ENCODE results near the gene ZNF615. TPM values are rescaled to one million over a fixed set of nuclear protein-coding genes. Genes with fewer than 3 reads are reported as not detected.
"Not testable (repeated sequence)": the region's sequence is repeated elsewhere in the genome, so short reads cannot be mapped to it uniquely, and the experiment has no call there.

ZNF615 gene
- total and polyA plus RNA-seq, 3 donors from 2014 or later = 4.7 to 10.3 (median 8.8) TPM

GRCh38 chr19:51970718-51971117 is 37.3 kb downstream of the ZNF615 start:
- Histone ChIP-seq H3K4me1 (no peaks in the 10 kb centered on the region), H3K4me3 (no peak overlapping the region), H3K27ac (no peak overlapping the region), H3K36me3 (ENCODE audit: low read depth, missing control alignments) (peaks cover 3% of the 10 kb centered on the region), H3K27me3 (no peaks in the 10 kb centered on the region), H3K9me3 (no peaks in the 10 kb centered on the region)
- TF ChIP-seq, protein P1, sequence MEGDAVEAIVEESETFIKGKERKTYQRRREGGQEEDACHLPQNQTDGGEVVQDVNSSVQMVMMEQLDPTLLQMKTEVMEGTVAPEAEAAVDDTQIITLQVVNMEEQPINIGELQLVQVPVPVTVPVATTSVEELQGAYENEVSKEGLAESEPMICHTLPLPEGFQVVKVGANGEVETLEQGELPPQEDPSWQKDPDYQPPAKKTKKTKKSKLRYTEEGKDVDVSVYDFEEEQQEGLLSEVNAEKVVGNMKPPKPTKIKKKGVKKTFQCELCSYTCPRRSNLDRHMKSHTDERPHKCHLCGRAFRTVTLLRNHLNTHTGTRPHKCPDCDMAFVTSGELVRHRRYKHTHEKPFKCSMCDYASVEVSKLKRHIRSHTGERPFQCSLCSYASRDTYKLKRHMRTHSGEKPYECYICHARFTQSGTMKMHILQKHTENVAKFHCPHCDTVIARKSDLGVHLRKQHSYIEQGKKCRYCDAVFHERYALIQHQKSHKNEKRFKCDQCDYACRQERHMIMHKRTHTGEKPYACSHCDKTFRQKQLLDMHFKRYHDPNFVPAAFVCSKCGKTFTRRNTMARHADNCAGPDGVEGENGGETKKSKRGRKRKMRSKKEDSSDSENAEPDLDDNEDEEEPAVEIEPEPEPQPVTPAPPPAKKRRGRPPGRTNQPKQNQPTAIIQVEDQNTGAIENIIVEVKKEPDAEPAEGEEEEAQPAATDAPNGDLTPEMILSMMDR (IDR thresholded peaks at IDR 0.05) = no peak
- TF ChIP-seq POLR2A (IDR thresholded peaks at IDR 0.05) = no peak
- intact Hi-C loops (cut with DNase I; ENCODE audit: low total_unique reads) = no loop called here
- 97 to 100% methylated on average over 1 of the region's 1 CpG for WGBS, 2 donors
- no peak for DNase-seq

- H3K27ac ChIP-seq = no peak overlapping the region
- H3K36me3 ChIP-seq (ENCODE audit: low read depth, missing control alignments) = no peaks in the 10 kb centered on the region
- H3K9me3 ChIP-seq = no peaks in the 10 kb centered on the region
- TF ChIP-seq, protein P1 (IDR thresholded peaks at IDR 0.05) = no peak
- no peak for TF ChIP-seq POLR2A (IDR thresholded peaks at IDR 0.05)
- 95 to 96% methylated on average over 5 of the region's 5 CpGs for WGBS, 2 donors
- peaks cover 5% of the 10 kb centered on the region for H3K4me1 ChIP-seq
- no peaks in the 10 kb centered on the region for H3K27me3 ChIP-seq
- intact Hi-C loops (cut with DNase I; ENCODE audit: low total_unique reads) = no loop called here
- no peak for DNase-seq
- no peak overlapping the region for H3K4me3 ChIP-seq
Measured at GRCh38 chr19:51965583-51965982, 42.4 kb downstream of the ZNF615 start.

GRCh38 chr19:51960621-51961233 is 47.3 kb downstream of the ZNF615 start:
- H3K4me3 ChIP-seq; H3K27me3 ChIP-seq; H3K9me3 ChIP-seq; H3K36me3 ChIP-seq (ENCODE audit: low read depth, missing control alignments); H3K27ac ChIP-seq; DNase-seq; H3K4me1 ChIP-seq; intact Hi-C loops (cut with DNase I; ENCODE audit: low total_unique reads): not testable (repeated sequence)
- 27 to 49% methylated on average over 5 to 7 of the region's 7 CpGs for WGBS, 2 donors

DNA sequence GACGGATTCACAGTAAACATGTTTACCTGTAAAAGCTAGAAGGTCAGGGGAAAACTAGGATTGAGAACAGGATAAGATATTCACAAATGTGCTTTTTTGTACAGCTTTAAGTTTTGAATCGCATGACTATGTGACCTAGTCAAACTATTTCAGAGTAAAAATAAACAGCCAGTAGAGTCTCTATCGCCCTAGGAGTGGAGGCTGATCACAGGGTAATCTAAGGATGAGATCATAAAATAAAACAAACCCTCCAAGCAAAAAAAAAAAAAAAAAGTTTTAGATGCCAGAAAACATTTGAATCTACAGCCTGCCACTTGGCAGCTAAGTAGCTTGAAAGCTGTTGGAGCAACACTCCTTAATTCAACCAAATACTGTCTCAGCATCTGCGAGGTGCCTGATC is 48.2 kb downstream of the ZNF615 start:
- Histone ChIP-seq H3K27ac (no peak overlapping the region), H3K4me3 (no peak overlapping the region), H3K27me3 (no peaks in the 10 kb centered on the region), H3K4me1 (peaks cover 10% of the 10 kb centered on the region), H3K36me3 (ENCODE audit: low read depth, missing control alignments) (no peaks in the 10 kb centered on the region), H3K9me3 (no peaks in the 10 kb centered on the region)
- intact Hi-C loops (cut with DNase I; ENCODE audit: low total_unique reads) = no loop called here
- no peak for DNase-seq
- TF ChIP-seq, protein P1 (IDR thresholded peaks at IDR 0.05) = no peak
- TF ChIP-seq POLR2A (IDR thresholded peaks at IDR 0.05) = no peak
- 76% methylated on average over 4 of the region's 4 CpGs for WGBS, 2 donors

DNA sequence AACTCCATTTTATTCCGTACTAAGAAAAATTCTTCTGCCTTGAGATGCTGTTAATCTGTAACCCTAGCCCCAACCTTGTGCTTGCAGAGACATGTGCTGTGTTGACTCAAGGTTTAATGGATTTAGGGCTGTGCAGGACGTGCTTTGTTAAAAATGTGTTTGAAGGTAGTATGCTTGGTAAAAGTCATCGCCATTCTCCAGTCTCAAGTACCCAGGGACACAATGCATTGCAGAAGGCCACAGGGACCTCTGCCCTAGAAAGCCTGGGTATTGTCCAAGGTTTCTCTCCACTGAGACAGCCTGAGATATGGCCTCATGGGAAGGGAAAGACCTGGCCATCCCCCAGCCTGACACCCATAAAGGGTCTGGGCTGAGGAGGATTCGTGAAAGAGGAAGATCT is 50.2 kb downstream of the ZNF615 start:
- H3K9me3 ChIP-seq; intact Hi-C loops (cut with DNase I; ENCODE audit: low total_unique reads); H3K4me1 ChIP-seq; H3K36me3 ChIP-seq (ENCODE audit: low read depth, missing control alignments); H3K4me3 ChIP-seq; H3K27me3 ChIP-seq; DNase-seq; H3K27ac ChIP-seq: not testable (repeated sequence)
- 71 to 84% methylated on average over 4 of the region's 4 CpGs for WGBS, 2 donors

GRCh38 chr19:51948975-51949374 is 59.0 kb downstream of the ZNF615 start:
- Histone ChIP-seq H3K4me3 (peak overlapping the region; percentile 38 to 61), H3K27ac (peak overlapping the region; percentile 7 to 37), H3K27me3 (no peaks in the 10 kb centered on the region), H3K4me1 (no peaks in the 10 kb centered on the region), H3K36me3 (ENCODE audit: low read depth, missing control alignments) (no peaks in the 10 kb centered on the region), H3K9me3 (no peaks in the 10 kb centered on the region)
- DNase-seq = peak; percentile 91
- 5 to 10% methylated on average over 12 to 25 of the region's 25 CpGs for WGBS, 2 donors
- no peak for TF ChIP-seq POLR2A (IDR thresholded peaks at IDR 0.05)
- TF ChIP-seq, protein P1 (IDR thresholded peaks at IDR 0.05) = no peak
- intact Hi-C loops (cut with DNase I; ENCODE audit: low total_unique reads) = no loop called here

Measured in testis (tissue), 3 donors.